IMR-90 (cell line): Measurements from ENCODE around the gene BCL7A. TPM values are rescaled to one million over a fixed set of nuclear protein-coding genes. Genes with fewer than 3 reads are reported as not detected.

Source experiments
- ATAC-seq: fragments of 200-7000 bp; cut with Tn5 transposase; 2 replicates; pipeline ENCODE4 v1.9.1; 2020; ENCODE audit warnings: low read depth, mild to moderate bottlenecking, moderate library complexity
- BruUV-seq: library from RNA; stranded (reverse); fragments of 400-500 nt; replicated peaks from 2 replicates; lab custom pipeline; 2021; lab: Mats Ljungman, UMichigan
- CTCF ChIA-PET: fragments of 300-600 bp; formaldehyde crosslinking; extraction: SDS; loops from one replicate; lab custom pipeline; 2021; ENCODE audit warnings: antibody characterized with exemption; lab: Yijun Ruan, JAX
- POLR2A ChIA-PET: fragments of 300-600 bp; sonication (Branson Sonifier 250); formaldehyde crosslinking; loops from one replicate; lab custom pipeline; 2022; ENCODE audit warnings: antibody characterized with exemption; ENCODE audit not compliant: unreplicated experiment; lab: Charles Lee
- DNase-seq: peaks from one replicate; pipeline ENCODE4 v3.0.0; 2013
- H2AFZ ChIP-seq: replicated peaks from 2 replicates; pipeline ENCODE3; 2013; ENCODE audit warnings: low read length, mild to moderate bottlenecking; ENCODE audit not compliant: poor library complexity
- H2AK5ac ChIP-seq: 2 replicates; pipeline ENCODE4 v1.6.1; 2013; ENCODE audit warnings: low read depth, low read length, inconsistent platforms
- H2AK9ac ChIP-seq: replicated peaks from 2 replicates; pipeline ENCODE3; 2013; ENCODE audit warnings: mild to moderate bottlenecking, low read depth, low read length, moderate library complexity; ENCODE audit not compliant: poor library complexity
- H2BK120ac ChIP-seq: 2 replicates; pipeline ENCODE4 v1.6.1; 2013; ENCODE audit warnings: low read depth, low read length, inconsistent platforms
- H2BK15ac ChIP-seq: 3 replicates; pipeline ENCODE4 v1.6.1; 2013; ENCODE audit warnings: low read depth, low read length, inconsistent platforms
- H2BK20ac ChIP-seq: 2 replicates; pipeline ENCODE4 v1.6.1; 2013; ENCODE audit warnings: low read depth, mild to moderate bottlenecking, inconsistent platforms, low read length, moderate library complexity
- H2BK5ac ChIP-seq: 2 replicates; pipeline ENCODE4 v1.6.1; 2013; ENCODE audit warnings: mild to moderate bottlenecking, low read depth, low read length, inconsistent platforms; ENCODE audit not compliant: poor library complexity, severe bottlenecking
- H3K14ac ChIP-seq: replicated peaks from 2 replicates; pipeline ENCODE4 v1.6.1; 2013; ENCODE audit warnings: low read depth, low read length, inconsistent platforms
- H3K18ac ChIP-seq: 2 replicates; pipeline ENCODE4 v1.6.1; 2013; ENCODE audit warnings: low read depth, low read length, control low read depth
- H3K23ac ChIP-seq: 2 replicates; pipeline ENCODE4 v1.6.1; 2013; ENCODE audit warnings: low read depth, low read length, inconsistent platforms
- H3K27ac ChIP-seq: 2 replicates; pipeline ENCODE4 v1.5.1; 2013; ENCODE audit warnings: mild to moderate bottlenecking, control low read depth, low read length; ENCODE audit not compliant: insufficient read depth
- H3K27me3 ChIP-seq: 2 replicates; pipeline ENCODE4 v1.6.1; 2013; ENCODE audit warnings: low read length; ENCODE audit not compliant: control insufficient read depth, insufficient read depth
- H3K36me3 ChIP-seq: 2 replicates; pipeline ENCODE4 v1.6.1; 2013; ENCODE audit warnings: low read length, mixed read lengths; ENCODE audit not compliant: control insufficient read depth, insufficient read depth
- H3K4ac ChIP-seq: 2 replicates; pipeline ENCODE4 v1.6.1; 2013; ENCODE audit warnings: low read depth, low read length, inconsistent platforms
- H3K4me1 ChIP-seq: 2 replicates; pipeline ENCODE4 v1.6.1; 2013; ENCODE audit warnings: low read length, mixed read lengths; ENCODE audit not compliant: control insufficient read depth, insufficient read depth
- H3K4me2 ChIP-seq: 2 replicates; pipeline ENCODE4 v1.6.1; 2013; ENCODE audit warnings: low read depth, mild to moderate bottlenecking, control low read depth, low read length, moderate library complexity
- H3K4me3 ChIP-seq: 2 replicates; pipeline ENCODE4 v1.5.1; 2013; ENCODE audit warnings: low read depth, mild to moderate bottlenecking, control low read depth, low read length, moderate library complexity; ENCODE audit not compliant: insufficient read depth
- H3K56ac ChIP-seq: 2 replicates; pipeline ENCODE4 v1.6.1; 2013; ENCODE audit warnings: low read length, inconsistent platforms; ENCODE audit not compliant: insufficient read depth; ENCODE audit errors: extremely low read depth
- H3K79me1 ChIP-seq, 2 experiments: 2 replicates each; pipeline ENCODE4 v1.6.1; 2013; ENCODE audit warnings: low read length in 2 of 2, inconsistent platforms in 1 of 2, low read depth in 1 of 2
- H3K9ac ChIP-seq: 2 replicates; pipeline ENCODE4 v1.6.1; 2013; ENCODE audit warnings: low read depth, low read length, control low read depth
- H3K9me1 ChIP-seq: 2 replicates; pipeline ENCODE4 v1.6.1; 2013; ENCODE audit warnings: low read length, inconsistent platforms; ENCODE audit not compliant: insufficient read depth
- H3K9me3 ChIP-seq: 2 replicates; pipeline ENCODE4 v1.6.1; 2013; ENCODE audit warnings: low read length; ENCODE audit not compliant: control insufficient read depth, insufficient read depth
- H4K20me1 ChIP-seq: 2 replicates; pipeline ENCODE4 v1.6.1; 2013; ENCODE audit warnings: low read length, inconsistent platforms; ENCODE audit not compliant: insufficient read depth
- H4K5ac ChIP-seq: 2 replicates; pipeline ENCODE4 v1.6.1; 2013; ENCODE audit warnings: mild to moderate bottlenecking, low read depth, low read length, control low read depth
- H4K8ac ChIP-seq, 2 experiments: 2 replicates each; pipeline ENCODE4 v1.6.1; 2013; ENCODE audit warnings: low read depth in 2 of 2, low read length in 2 of 2, control low read depth in 1 of 2, inconsistent platforms in 1 of 2
- H4K91ac ChIP-seq: 2 replicates; pipeline ENCODE4 v1.6.1; 2013; ENCODE audit warnings: low read depth, low read length, inconsistent platforms; ENCODE audit not compliant: insufficient read depth
- BHLHE40 ChIP-seq: fragments of 150-350 bp; IDR thresholded peaks from 2 replicates; pipeline ENCODE4 v1.6.1; 2016; ENCODE audit warnings: mild to moderate bottlenecking, low read depth, low read length
- CEBPB ChIP-seq: IDR thresholded peaks from 2 replicates; pipeline ENCODE4 v1.6.1; 2012; ENCODE audit warnings: low read depth, low read length, improper control_type of control experiment
- CHD1 ChIP-seq: IDR thresholded peaks from 2 replicates; pipeline ENCODE4 v1.6.1; 2012; ENCODE audit warnings: low read depth, low read length, improper control_type of control experiment
- ELK1 ChIP-seq: fragments of 150-350 bp; IDR thresholded peaks from 2 replicates; pipeline ENCODE4 v1.6.1; 2016; ENCODE audit warnings: low read depth, mild to moderate bottlenecking, low read length, moderate library complexity, borderline replicate concordance
- FOS ChIP-seq: fragments of 150-350 bp; IDR thresholded peaks from 2 replicates; pipeline ENCODE4 v1.6.1; 2016; ENCODE audit warnings: low read depth, low read length
- MAFK ChIP-seq: IDR thresholded peaks from 2 replicates; pipeline ENCODE4 v1.6.1; 2012; ENCODE audit warnings: low read depth, low read length, improper control_type of control experiment
- MAZ ChIP-seq: IDR thresholded peaks from 2 replicates; pipeline ENCODE4 v1.6.1; 2012; ENCODE audit warnings: low read depth, mild to moderate bottlenecking, low read length, improper control_type of control experiment, moderate library complexity, borderline replicate concordance
- MXI1 ChIP-seq: IDR thresholded peaks from 2 replicates; pipeline ENCODE4 v1.6.1; 2012; ENCODE audit warnings: low read depth, mild to moderate bottlenecking, low read length, moderate library complexity, borderline replicate concordance
- NFE2L2 ChIP-seq: fragments of 150-350 bp; IDR thresholded peaks from 2 replicates; pipeline ENCODE4 v1.6.1; 2016; ENCODE audit warnings: low read depth, mild to moderate bottlenecking, low read length
- POLR2A ChIP-seq: IDR thresholded peaks from 2 replicates; pipeline ENCODE4 v1.6.1; 2012; ENCODE audit warnings: mild to moderate bottlenecking, low read depth, low read length
- RAD21 ChIP-seq: IDR thresholded peaks from 2 replicates; pipeline ENCODE4 v1.6.1; 2012; ENCODE audit warnings: low read length, improper control_type of control experiment
- RCOR1 ChIP-seq: IDR thresholded peaks from 2 replicates; pipeline ENCODE4 v1.6.1; 2012; ENCODE audit warnings: mild to moderate bottlenecking, low read length, improper control_type of control experiment; ENCODE audit not compliant: insufficient replicate concordance
- RFX5 ChIP-seq: IDR thresholded peaks from 2 replicates; pipeline ENCODE4 v1.8.0; 2012; ENCODE audit warnings: low read depth, mild to moderate bottlenecking, low read length, moderate library complexity
- SMC3 ChIP-seq: fragments of 150-350 bp; IDR thresholded peaks from 2 replicates; pipeline ENCODE4 v1.6.1; 2016; ENCODE audit warnings: low read depth, mild to moderate bottlenecking, antibody characterized with exemption, low read length, moderate library complexity
- USF2 ChIP-seq: fragments of 150-350 bp; IDR thresholded peaks from 2 replicates; pipeline ENCODE4 v1.6.1; 2017; ENCODE audit warnings: mild to moderate bottlenecking, antibody characterized with exemption, low read length, low read depth
- WGBS, 2 experiments: methylation state at CpG; one replicate each; pipeline versions ENCODE4 v1.1.5 to v1.1.7; 2013; ENCODE audit warnings: missing lambda C conversion rate in 2 of 2; ENCODE audit not compliant: insufficient read length in 1 of 2; ENCODE audit errors: extremely low coverage in 2 of 2; 5-methylcytosine and 5-hydroxymethylcytosine counted together
- dilution Hi-C: fragments of 300-500 bp; cut with HindIII; formaldehyde crosslinking; loops from one replicate; pipeline ENCODE4 v1.14.3; 2018; ENCODE audit warnings: low sequenced_read_pairs; ENCODE audit not compliant: unreplicated experiment
- in situ Hi-C: fragments of 300-500 bp; cut with MboI; formaldehyde crosslinking; loops from 3 replicates; pipeline ENCODE4 v1.14.3; 2019; ENCODE audit warnings: low sequenced_read_pairs, inconsistent platforms, mixed read lengths
- intact Hi-C: fragments of 100-400 bp; cut with micrococcal nuclease; formaldehyde crosslinking; loops from 2 replicates; pipeline ENCODE4 v1.10.0; 2022
- polyA plus RNA-seq, 3 experiments: library from polyadenylated mRNA; depleted of rRNA; stranded (reverse); fragments of >200 nt; gene quantifications; 2 replicates each; pipeline ENCODE4 v1.2.3, GENCODE V29; 2012; ENCODE audit warnings: low replicate concordance in 1 of 3
- total RNA-seq: library from RNA; depleted of rRNA; stranded (reverse); fragments of >200 nt; gene quantifications from 2 replicates; pipeline ENCODE4 v1.2.3, GENCODE V29; 2012
- TF ChIP-seq, protein P1 (sequence below): conservative IDR thresholded peaks from 2 replicates; pipeline ENCODE4 v1.5.1; 2012; ENCODE audit warnings: mild to moderate bottlenecking, low read depth, low read length, improper control_type of control experiment

BCL7A gene
- total and polyA plus RNA-seq, 2 of the 4 experiments (the other 2 are of a cell fraction) = 5.6 to 7.9 TPM

DNA sequence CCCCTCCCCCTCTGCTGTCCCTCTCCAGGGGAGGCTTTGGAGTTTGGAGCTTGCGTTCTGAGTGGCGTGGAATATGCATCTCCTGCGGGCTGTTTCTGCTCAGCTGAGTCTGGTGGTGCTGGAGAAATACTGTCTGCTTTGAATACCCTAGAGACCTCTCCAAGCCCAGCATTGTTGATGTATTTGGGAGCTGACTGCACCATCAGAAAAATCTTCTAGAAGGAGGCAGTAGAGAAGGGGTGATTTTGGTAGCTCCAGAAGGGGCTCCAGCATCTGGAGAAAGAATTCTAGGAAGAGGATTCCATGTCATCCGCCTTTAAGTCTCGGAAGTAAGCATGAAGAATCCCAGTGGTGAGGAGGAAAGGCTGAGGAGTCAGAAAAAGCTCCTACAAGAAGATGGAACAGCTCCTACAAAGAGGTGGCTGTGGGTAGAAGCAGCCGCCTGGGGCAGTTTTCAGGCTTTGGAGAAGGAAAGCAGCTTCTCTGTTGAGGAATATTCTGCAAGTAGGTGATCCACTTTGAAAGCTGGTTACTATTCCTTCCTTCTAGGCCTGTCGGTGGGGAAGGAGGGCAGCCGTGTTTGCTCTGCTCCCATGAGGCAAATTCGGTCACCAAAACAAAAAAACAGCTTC is 66.6 kb downstream of the BCL7A start:
- 0 out of 2 replicates have a peak overlapping the region, but pooled peaks have one; percentile 8 for H3K14ac ChIP-seq
- H3K4me1 ChIP-seq = peaks cover 22% of the 10 kb centered on the region
- no peak overlapping the region for H3K23ac ChIP-seq
- H2AFZ ChIP-seq = no peak overlapping the region
- intact Hi-C loops = no loop called here
- H2BK20ac ChIP-seq = no peak overlapping the region
- H3K56ac ChIP-seq = no peak overlapping the region
- no peak overlapping the region for H3K18ac ChIP-seq
- H3K36me3 ChIP-seq = peaks cover 39% of the 10 kb centered on the region
- ChIA-PET CTCF (no interaction called here), POLR2A (interaction anchor here (1.2 kb wide), 1 partner anchor 8 kb away, joined by 3 read pairs; no protein-coding TSS in a partner anchor)
- H3K27me3 ChIP-seq = no peaks in the 10 kb centered on the region
- no peak overlapping the region for H3K4ac ChIP-seq
- no peak overlapping the region for H2BK120ac ChIP-seq
- H4K91ac ChIP-seq = no peak overlapping the region
- ATAC-seq (no peak), DNase-seq (no peak)
- no peak overlapping the region for H3K9ac ChIP-seq
- in situ Hi-C loops = no loop called here
- H3K4me2 ChIP-seq = no peak overlapping the region
- 100% methylated on average over 1 of the region's 9 CpGs; no CpG with 5 or more reads in 1 of the 2 experiments for WGBS, 2 experiments
- no peak overlapping the region for H4K5ac ChIP-seq
- H4K20me1 ChIP-seq = peaks cover 56% of the 10 kb centered on the region
- H3K9me1 ChIP-seq = peaks cover 34% of the 10 kb centered on the region
- H2AK5ac ChIP-seq = no peak overlapping the region
- BruUV-seq = no TSS peak
- dilution Hi-C loops = no loop called here
- no peak overlapping the region for H3K4me3 ChIP-seq
- no peak overlapping the region for H2BK15ac ChIP-seq
- no peaks in the 10 kb centered on the region for H3K9me3 ChIP-seq
- no peak for TF ChIP-seq NFE2L2
- no peak for TF ChIP-seq USF2
- no peak for TF ChIP-seq CEBPB
- no peak for TF ChIP-seq POLR2A
- TF ChIP-seq, protein P1, sequence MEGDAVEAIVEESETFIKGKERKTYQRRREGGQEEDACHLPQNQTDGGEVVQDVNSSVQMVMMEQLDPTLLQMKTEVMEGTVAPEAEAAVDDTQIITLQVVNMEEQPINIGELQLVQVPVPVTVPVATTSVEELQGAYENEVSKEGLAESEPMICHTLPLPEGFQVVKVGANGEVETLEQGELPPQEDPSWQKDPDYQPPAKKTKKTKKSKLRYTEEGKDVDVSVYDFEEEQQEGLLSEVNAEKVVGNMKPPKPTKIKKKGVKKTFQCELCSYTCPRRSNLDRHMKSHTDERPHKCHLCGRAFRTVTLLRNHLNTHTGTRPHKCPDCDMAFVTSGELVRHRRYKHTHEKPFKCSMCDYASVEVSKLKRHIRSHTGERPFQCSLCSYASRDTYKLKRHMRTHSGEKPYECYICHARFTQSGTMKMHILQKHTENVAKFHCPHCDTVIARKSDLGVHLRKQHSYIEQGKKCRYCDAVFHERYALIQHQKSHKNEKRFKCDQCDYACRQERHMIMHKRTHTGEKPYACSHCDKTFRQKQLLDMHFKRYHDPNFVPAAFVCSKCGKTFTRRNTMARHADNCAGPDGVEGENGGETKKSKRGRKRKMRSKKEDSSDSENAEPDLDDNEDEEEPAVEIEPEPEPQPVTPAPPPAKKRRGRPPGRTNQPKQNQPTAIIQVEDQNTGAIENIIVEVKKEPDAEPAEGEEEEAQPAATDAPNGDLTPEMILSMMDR = no peak
- TF ChIP-seq RCOR1 = no peak
- TF ChIP-seq ELK1 = no peak
- TF ChIP-seq CHD1 = no peak
- TF ChIP-seq MAFK = no peak
- TF ChIP-seq MAZ = no peak
- TF ChIP-seq RAD21 = no peak
- no peak for TF ChIP-seq MXI1
- TF ChIP-seq RFX5 = no peak
- no peak for TF ChIP-seq SMC3
- no peak for TF ChIP-seq BHLHE40
- no peak for TF ChIP-seq FOS
- H2AK9ac ChIP-seq = no peak overlapping the region
- no peak overlapping the region for H4K8ac ChIP-seq
- no peak overlapping the region for H2BK5ac ChIP-seq
- peaks cover 29 to 82% of the 10 kb centered on the region in 2 experiments for H3K79me1 ChIP-seq
- H3K27ac ChIP-seq = no peak overlapping the region
